Keratinocyte (primary cell): ENCODE data around the gene TSTD1. TPM values are rescaled to one million over a fixed set of nuclear protein-coding genes. Genes with fewer than 3 reads are reported as not detected.

Experiments
- DNase-seq: peaks from one replicate; pipeline ENCODE4 v3.0.0-alpha.2; 2011; ENCODE audit warnings: low read depth, missing footprints, low spot score
- FAIRE-seq: peaks from 2 replicates; lab custom pipeline; 2011; peaks lifted over from hg19 to GRCh38; lab: Jason Lieb, UNC
- H2AFZ ChIP-seq: 2 replicates; pipeline ENCODE4 v1.6.0; 2012; ENCODE audit warnings: low read length, control low read depth, inconsistent platforms; ENCODE audit not compliant: control insufficient read depth
- H3K27ac ChIP-seq: 2 replicates; pipeline ENCODE4 v1.5.1; 2011; ENCODE audit warnings: low read length; ENCODE audit not compliant: control insufficient read depth, insufficient read depth
- H3K27me3 ChIP-seq: 3 replicates; pipeline ENCODE4 v1.6.0; 2011; ENCODE audit warnings: low read length; ENCODE audit not compliant: control insufficient read depth, insufficient read depth; ENCODE audit errors: extremely low read depth
- H3K36me3 ChIP-seq, 2 experiments: 2 replicates in 1 of 2; 3 replicates in 1 of 2; pipeline ENCODE4 v1.5.1; 2011; ENCODE audit warnings: low read length in 2 of 2, mild to moderate bottlenecking in 1 of 2; ENCODE audit not compliant: control insufficient read depth in 2 of 2, insufficient read depth in 2 of 2; ENCODE audit errors: extremely low read depth in 1 of 2
- H3K4me1 ChIP-seq: 3 replicates; pipeline ENCODE4 v1.5.1; 2011; ENCODE audit warnings: low read length; ENCODE audit not compliant: control insufficient read depth, insufficient read depth; ENCODE audit errors: extremely low read depth
- H3K4me2 ChIP-seq: 3 replicates; pipeline ENCODE4 v1.6.0; 2011; ENCODE audit warnings: low read depth, low read length; ENCODE audit not compliant: control insufficient read depth, insufficient read depth; ENCODE audit errors: extremely low read depth
- H3K4me3 ChIP-seq, 3 experiments: fragments of 200-600 bp in 1 of 3; sonication (generic) in 1 of 3; 2 replicates in 2 of 3; 3 replicates in 1 of 3; pipeline ENCODE4 v1.5.1; 2011 to 2016; ENCODE audit warnings: low read length in 3 of 3, mild to moderate bottlenecking in 3 of 3, control low read depth in 2 of 3, inconsistent platforms in 1 of 3, low read depth in 1 of 3, mixed read lengths in 1 of 3, mixed run types in 1 of 3, moderate library complexity in 1 of 3; ENCODE audit not compliant: control insufficient read depth in 2 of 3, insufficient read depth in 2 of 3; ENCODE audit errors: extremely low read depth in 1 of 3
- H3K79me2 ChIP-seq: 2 replicates; pipeline ENCODE4 v1.6.0; 2012; ENCODE audit warnings: low read length; ENCODE audit not compliant: control insufficient read depth, insufficient read depth
- H3K9ac ChIP-seq: 3 replicates; pipeline ENCODE4 v1.6.0; 2011; ENCODE audit warnings: low read length; ENCODE audit not compliant: control insufficient read depth, insufficient read depth; ENCODE audit errors: extremely low read depth
- H3K9me1 ChIP-seq: 3 replicates; pipeline ENCODE4 v1.6.0; 2011; ENCODE audit warnings: low read length; ENCODE audit not compliant: control insufficient read depth, insufficient read depth; ENCODE audit errors: extremely low read depth
- H3K9me3 ChIP-seq: 2 replicates; pipeline ENCODE4 v1.5.1; 2012; ENCODE audit warnings: low read depth, low read length; ENCODE audit not compliant: control insufficient read depth
- H4K20me1 ChIP-seq: 3 replicates; pipeline ENCODE4 v1.6.0; 2011; ENCODE audit warnings: low read length; ENCODE audit not compliant: control insufficient read depth, insufficient read depth; ENCODE audit errors: extremely low read depth
- CTCF ChIP-seq, 3 experiments: IDR thresholded peaks in 1 of 3; conservative IDR thresholded peaks in 1 of 3; optimal IDR thresholded peaks in 1 of 3; 2 replicates in 2 of 3; 3 replicates in 1 of 3; pipeline versions ENCODE3 to v1.5.1; 2011; ENCODE audit warnings: low read length in 3 of 3, mild to moderate bottlenecking in 3 of 3, moderate library complexity in 2 of 3, control low read depth in 1 of 3, inconsistent platforms in 1 of 3; ENCODE audit not compliant: insufficient read depth in 2 of 3; ENCODE audit errors: extremely low read depth in 1 of 3
- EZH2 ChIP-seq: IDR thresholded peaks from one replicate; pipeline ENCODE4 v1.6.1; 2012; ENCODE audit warnings: inconsistent platforms, mild to moderate bottlenecking, low read length, moderate library complexity
- dilution Hi-C: fragments of 300-500 bp; cut with MboI; formaldehyde crosslinking; loops from one replicate; pipeline ENCODE4 v1.7.0; 2020; ENCODE audit warnings: low sequenced_read_pairs; ENCODE audit not compliant: extremely low pct_ligation_motif_present
- polyA plus RNA-seq, 5 experiments: library from polyadenylated mRNA; depleted of rRNA in 3 of 5; stranded (reverse) in 3 of 5; stranded (forward) in 1 of 5; unstranded in 1 of 5; fragments of >200 nt; gene quantifications; 1 replicate in 1 of 5; 2 replicates in 3 of 5; 3 replicates in 1 of 5; pipeline versions ENCODE4 v1.2.1 to v1.2.3, GENCODE V29; 2011 to 2012; ENCODE audit warnings: missing spikeins in 2 of 5, low read depth in 1 of 5, low replicate concordance in 1 of 5

The TSTD1 gene
- polyA plus RNA-seq, 1 donor (not counting 4 experiments of a cell fraction or from before 2014, with no cell fraction given) = 106 TPM

- dilution Hi-C loops = no loop called here
- FAIRE-seq (no peak), DNase-seq (no peak)
- TF ChIP-seq EZH2 (no peak), CTCF (optimal IDR thresholded peaks at IDR 0.05 in 1 of 3, IDR thresholded peaks at IDR 0.05 in 1 of 3, conservative IDR thresholded peaks at IDR 0.05 in 1 of 3; ENCODE audit: extremely low read depth in 1 of 3, insufficient read depth in 2 of 3, low read length in 3 of 3) (no peak)
- Histone ChIP-seq H3K4me2 (no peak overlapping the region), H3K9me3 (no peaks in the 10 kb centered on the region), H3K9me1 (peaks cover 2% of the 10 kb centered on the region), H3K9ac (no peak overlapping the region), H3K27me3 (no peaks in the 10 kb centered on the region), H3K4me3 (no peak overlapping the region), H2AFZ (no peak overlapping the region), H3K27ac (no peak overlapping the region), H3K36me3 (no peaks in the 10 kb centered on the region), H3K79me2 (no peaks in the 10 kb centered on the region), H4K20me1 (no peaks in the 10 kb centered on the region), H3K4me1 (peaks cover 38% of the 10 kb centered on the region)
Observed at GRCh38 chr1:161070761-161071160, 32.0 kb upstream of the TSTD1 start.

DNA sequence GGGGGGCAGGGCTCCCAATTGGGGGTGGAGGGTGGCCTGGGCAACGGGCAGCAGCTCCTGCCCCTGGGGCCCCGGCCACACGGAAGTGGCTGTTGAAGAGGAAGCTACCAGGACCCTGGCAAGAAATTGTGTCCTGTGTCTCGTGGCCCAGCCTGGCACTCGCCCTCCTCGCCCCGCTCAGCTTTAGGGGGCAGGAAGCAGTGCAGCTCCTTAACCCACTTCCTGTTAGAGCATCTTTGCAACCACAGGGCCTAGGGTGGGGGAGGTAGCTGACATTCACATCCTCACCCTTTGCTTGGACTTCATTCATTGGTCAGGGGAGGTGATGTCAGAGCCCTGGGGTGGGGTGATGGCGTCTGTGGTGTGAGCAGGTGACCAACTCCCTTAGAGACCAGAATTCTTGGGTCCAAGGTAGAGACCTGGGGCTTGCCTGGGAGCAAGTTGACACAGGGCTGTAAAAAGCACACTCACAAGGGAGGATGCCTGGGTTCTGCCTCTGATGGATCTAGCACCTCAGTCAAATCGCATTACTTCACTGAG lies 31.0 kb upstream of the TSTD1 start, which contains the start of gene ARHGAP30:
ARHGAP30 (minus strand) TSS at position 161 of the 540 bp plus-strand sequence. CDS start 267 bp downstream, outside the sequence.
- no peak for TF ChIP-seq EZH2
- no peak for TF ChIP-seq CTCF (optimal IDR thresholded peaks at IDR 0.05 in 1 of 3, IDR thresholded peaks at IDR 0.05 in 1 of 3, conservative IDR thresholded peaks at IDR 0.05 in 1 of 3; ENCODE audit: extremely low read depth in 1 of 3, insufficient read depth in 2 of 3, low read length in 3 of 3)
- no peak within 1 kb of the TSS for H3K9ac ChIP-seq
- H3K4me1 ChIP-seq = peaks cover 33% of the 10 kb centered on the region
- H2AFZ ChIP-seq = no peak within 1 kb of the TSS
- H3K36me3 ChIP-seq = no peaks in the 10 kb centered on the region
- dilution Hi-C loops = no loop called here
- H3K4me2 ChIP-seq = no peak within 1 kb of the TSS
- no peaks in the 10 kb centered on the region for H4K20me1 ChIP-seq
- no peaks in the 10 kb centered on the region for H3K27me3 ChIP-seq
- FAIRE-seq = no peak
- no peak within 1 kb of the TSS for H3K27ac ChIP-seq
- peaks cover 2% of the 10 kb centered on the region for H3K9me1 ChIP-seq
- no peak within 1 kb of the TSS for H3K4me3 ChIP-seq
- no peaks in the 10 kb centered on the region for H3K79me2 ChIP-seq
- DNase-seq = no peak
- no peaks in the 10 kb centered on the region for H3K9me3 ChIP-seq
